Hematopoietic multipotent progenitor cell treated with erythropoietin and hydrocortisone succinate and interleukin-3 and kit ligand, for 6 days (in vitro differentiated cells): Measurements from ENCODE around the gene RAPGEF3.

ENCODE experiments used
- DNase-seq: peaks from one replicate; pipeline ENCODE4 v3.0.0-alpha.2; 2015

RAPGEF3 gene

DNA sequence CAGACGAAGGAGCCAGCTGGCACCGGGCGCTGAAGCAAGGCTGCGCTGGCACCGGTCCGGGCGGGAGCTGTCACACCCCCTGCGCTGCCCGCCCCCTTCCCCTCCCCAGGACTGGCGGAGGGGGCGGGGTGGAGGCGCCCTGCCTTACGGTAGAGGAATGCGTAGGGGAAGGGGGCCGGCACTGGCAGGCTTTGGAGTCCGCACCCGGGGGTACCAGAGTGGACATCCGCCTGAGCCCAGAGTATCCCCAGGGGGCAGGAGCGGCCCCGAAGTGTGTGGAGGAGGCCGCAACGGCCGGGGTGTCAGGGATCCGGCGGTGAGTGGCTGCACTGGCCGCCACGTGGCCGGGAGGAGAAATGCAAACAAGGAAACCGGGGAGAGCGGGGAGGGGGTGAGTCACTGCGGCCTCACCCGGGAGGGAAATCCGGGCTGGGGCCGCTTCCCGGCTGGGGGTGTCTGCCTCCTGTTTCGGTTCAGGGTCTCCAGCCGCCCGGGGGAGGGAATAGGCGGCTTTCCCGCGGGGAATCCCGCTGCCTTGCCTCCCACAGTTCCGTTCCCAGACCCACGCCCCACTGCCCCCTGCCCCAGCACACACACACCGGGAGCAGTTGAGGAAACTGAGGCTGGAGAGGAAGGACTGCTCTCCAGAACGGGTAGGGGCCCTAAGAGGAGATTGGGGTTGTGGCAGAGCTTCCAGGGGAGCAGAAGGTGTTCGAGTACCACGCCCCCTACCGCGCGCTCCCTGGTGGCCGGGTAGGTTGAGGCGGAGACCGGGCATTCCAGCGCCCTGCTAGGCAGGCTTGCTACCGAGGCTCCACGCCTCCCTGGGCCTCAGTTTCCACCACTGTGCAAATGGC is at the start of gene RAPGEF3:
Gene RAPGEF3, minus strand, starts transcription at position 47 of the 857 bp plus-strand sequence. CDS start 324 bp downstream, outside the sequence.
- DNase-seq, result peak; percentile 85

DNA sequence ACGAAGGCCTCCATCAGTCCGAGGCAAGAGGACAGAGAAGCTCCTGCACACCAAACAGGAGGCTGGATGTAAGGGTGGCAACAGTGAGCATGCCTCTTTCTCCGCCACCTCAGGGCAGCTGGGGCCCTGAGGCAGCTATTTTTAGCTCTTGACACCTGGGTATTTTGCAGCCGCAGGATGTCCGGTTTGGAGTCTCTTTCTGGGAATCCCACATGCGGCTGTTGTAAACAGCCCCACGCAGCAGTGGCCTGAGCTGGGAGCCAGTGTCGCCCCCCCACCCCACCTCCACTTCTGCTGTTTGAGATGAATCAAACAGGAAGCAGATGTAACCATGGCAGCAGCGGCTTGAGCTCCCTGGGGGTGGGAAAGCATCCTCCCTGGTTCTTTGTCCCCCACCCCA is 49.4 kb upstream of the RAPGEF3 start:
- DNase-seq, result no peak

- peak; percentile 49 for DNase-seq
These were observed 48.7 kb upstream of the RAPGEF3 start for GRCh38 chr12:47807338-47807737.

GRCh38 chr12:47805417-47805816 is 46.7 kb upstream of the RAPGEF3 start:
- peak; percentile 1 for DNase-seq

GRCh38 chr12:47804171-47804570 is 45.5 kb upstream of the RAPGEF3 start:
- DNase-seq, result peak; percentile 3

DNA sequence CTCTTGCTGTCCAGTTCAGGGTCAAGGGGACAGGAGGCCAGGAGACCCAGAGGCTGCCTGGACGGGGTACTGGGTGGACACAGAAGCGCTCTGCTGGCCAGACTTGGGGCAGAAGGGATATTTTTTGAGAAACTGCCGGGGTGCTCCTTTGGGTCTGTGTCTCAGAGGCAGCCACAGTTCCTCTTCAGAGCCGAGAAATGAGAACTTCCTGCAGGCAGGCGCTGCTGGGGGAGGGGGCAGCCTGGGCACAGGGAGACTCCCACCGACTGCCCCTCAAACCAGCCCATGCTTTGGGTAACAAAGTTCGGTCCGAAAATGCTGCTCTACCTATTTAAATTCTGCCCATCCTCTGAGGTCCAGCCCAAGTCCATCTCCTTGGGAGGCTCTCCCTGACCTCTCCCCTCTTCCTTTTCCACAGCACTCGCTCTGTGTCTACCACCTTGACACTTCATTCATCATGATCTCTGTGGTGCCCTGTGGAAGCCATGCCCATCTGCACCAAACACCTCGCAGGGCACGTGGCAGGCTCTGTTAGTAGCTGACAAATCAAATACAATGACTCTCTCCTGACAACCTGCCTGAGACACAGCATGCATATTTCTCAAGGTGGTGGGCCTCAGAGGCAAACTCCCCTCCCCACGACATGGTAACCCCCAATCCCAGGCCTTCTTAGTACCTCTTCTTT is 44.7 kb upstream of the RAPGEF3 start:
- peak; percentile 27 for DNase-seq

DNA sequence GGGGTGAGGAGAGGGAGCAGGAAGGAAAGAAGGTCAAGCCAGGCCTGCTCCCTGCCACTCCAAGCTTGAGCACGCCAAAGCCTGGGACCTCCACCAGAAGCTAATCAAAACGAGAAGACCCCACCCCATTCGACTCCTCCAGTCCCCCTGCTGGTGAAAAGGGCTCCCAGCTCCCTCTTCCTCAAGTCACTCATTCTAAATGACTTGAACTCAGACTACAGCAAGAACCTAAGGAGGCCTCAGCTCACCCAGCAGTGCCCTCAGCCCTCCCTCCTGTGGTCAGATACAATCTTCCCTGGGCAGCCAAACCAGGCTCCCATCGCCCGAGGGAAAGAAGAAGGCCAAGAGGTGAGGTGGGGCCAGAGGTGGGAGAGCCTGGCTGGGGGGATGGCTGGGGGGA is 43.6 kb upstream of the RAPGEF3 start:
- peak; percentile 69 for DNase-seq

DNA sequence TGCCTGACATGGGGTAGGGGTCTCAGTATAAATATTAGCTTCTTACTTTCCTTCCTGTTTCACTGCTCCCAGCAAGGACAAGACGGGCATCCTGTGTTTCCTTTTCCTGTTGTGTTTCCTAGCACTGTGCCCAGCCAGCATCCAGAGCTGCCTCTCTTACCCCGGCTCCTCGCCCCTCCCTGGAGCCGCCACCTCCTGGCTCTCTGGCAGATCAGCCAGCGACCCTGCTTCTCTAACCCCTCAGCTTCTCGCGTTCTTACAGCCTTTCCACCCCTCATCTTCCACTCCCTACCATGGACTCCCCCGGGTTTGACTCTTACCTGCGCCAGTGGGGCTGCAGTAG is 43.2 kb upstream of the RAPGEF3 start:
- DNase-seq, result peak; percentile 2

- no peak for DNase-seq
These were observed 42.7 kb upstream of the RAPGEF3 start for GRCh38 chr12:47801170-47801903.

- DNase-seq, result no peak
These were observed 41.9 kb upstream of the RAPGEF3 start for GRCh38 chr12:47800582-47800981.

DNA sequence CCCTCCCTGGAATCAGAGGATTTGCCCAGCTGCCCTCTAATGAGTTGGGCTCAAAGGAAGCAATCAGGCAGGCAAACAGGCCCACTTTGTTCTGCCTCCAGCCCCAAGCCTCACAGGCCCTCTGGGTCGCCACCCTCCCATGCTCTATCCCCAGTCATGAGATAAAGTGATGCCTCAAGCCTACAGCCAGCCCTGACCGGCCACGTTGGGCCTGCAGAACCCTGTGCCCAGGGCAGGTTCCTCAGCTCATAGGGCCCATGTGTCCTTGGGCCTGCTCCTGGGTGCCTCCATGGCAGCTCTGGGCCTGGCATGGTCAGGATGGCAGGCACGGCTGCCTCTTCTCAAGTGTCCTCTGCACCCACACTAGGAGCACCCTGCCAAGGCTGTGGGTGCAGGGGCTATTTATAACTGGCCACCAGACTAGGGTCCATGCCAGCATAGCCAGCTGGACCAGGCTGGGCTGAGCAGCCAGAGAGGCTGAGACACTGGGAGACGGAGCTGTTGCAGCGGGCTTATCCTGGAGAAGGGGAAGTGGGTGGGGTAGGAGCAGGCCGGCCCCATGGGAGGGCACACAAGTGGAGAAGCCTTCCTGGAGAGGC is 40.8 kb upstream of the RAPGEF3 start:
- no peak for DNase-seq

DNA sequence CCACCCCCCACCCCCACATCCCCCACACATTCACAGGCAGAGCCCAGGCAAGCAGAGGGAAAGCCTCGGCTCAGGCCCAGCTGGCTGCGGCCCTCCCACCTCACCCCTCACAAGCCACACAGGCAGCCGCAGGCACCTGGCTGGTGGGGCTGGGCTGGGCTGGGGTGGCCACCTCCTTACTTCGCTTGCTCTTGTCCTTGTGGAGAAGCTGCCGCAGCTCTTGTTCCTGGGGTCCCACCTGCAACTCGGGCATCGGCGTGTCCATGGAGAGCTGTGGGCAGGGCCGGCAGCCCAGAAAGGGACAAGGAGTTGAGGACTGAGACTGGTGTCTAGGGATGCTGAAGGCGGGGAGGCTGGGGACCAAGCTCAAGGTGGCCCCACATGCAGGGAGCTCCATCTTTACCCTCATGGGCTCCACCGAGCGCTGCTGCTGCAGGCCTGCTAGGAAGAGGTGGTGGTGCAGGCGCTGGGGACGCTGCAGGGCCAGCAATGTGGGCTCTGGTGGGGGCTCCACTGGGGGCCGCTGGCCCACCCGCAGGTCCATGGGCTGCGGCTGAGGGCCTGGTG is 39.8 kb upstream of the RAPGEF3 start:
- DNase-seq, result no peak

- DNase-seq, result peak; percentile 60
These were observed 38.8 kb upstream of the RAPGEF3 start for GRCh38 chr12:47797441-47797840.

DNA sequence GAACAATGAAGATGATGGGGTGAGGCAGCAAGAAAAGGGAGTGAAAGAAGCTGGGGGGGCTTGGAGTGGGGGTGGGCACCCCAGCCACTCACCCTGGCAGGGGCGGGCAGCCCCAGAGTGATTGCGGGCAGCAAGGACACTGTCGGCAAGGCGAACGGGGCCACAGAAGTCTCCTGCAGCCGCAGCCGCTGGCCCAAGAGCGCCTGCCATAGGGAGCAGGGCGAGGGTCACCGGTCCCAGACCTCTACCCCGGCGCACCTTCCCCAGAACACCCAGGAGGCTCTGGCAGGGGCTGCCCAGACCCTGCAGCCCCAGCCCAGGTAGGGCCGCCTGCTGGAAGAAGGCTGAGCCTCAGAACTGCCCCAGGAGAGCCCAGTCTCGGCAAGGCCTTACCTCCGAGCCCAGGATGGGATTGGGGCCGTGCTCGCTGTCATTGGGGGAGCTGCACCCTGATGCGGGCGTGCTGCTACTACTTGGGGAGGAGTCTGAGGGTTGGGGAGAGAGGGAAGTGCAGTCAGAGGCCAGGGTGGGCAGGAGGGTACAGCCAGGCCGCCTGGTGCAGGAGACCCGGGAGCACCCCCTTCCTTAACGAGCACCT is 37.2 kb upstream of the RAPGEF3 start:
- no peak for DNase-seq

GRCh38 chr12:47795121-47795813 is 36.6 kb upstream of the RAPGEF3 start:
- DNase-seq, result no peak

- DNase-seq, result no peak
These were observed 36.0 kb upstream of the RAPGEF3 start for GRCh38 chr12:47794679-47795078.

DNA sequence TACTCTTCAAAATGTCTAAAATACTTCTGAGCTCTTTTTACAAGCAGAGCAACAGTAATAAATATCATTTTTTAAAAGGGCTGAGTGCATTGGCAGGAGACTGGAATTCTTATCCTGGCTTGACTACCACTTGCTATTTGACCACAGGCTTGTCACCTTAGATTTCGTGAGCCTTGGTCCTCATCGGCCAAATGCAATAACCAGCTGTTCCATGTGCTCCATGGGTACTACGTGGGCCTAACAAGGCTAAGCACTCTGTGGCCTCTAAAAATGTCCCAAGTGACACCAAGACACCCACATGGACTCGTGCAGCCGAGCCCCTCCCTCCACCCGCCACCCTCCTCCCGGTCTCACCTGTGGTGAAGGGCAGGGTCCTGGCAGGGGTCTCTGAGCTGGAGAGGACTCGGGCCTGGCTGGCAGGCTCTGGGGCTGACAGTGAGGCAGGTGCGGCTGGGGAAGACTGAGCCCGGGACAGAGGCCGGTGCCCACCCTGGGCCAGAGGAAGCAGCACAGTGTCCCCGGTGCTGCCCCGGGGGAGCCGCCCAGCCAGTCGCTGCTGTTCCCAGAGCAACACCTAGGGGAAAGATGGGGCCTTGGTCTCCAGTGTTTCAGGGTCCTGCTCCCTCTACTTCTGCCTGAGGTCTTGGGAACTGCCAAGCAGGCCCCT is 34.5 kb upstream of the RAPGEF3 start:
- DNase-seq, result no peak

DNA sequence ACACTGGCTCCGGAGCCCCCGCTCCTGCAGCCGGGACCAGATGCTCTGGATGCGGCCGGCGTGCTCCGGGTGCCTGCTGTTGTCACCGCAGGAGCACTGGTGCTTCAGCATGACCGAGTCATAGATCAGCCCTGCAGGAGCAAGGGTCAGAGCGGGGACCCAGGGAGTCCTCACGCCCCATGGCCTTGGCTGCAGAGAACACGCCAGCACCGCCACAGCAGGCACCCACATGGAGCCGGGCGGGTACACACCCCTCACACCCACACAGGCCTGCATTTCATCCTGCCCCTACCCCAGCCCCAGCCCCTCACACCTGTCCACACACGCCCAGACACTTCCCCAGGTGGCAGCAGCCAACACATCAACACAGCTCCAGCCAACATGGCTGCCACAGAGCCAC is 33.2 kb upstream of the RAPGEF3 start:
- no peak for DNase-seq

DNA sequence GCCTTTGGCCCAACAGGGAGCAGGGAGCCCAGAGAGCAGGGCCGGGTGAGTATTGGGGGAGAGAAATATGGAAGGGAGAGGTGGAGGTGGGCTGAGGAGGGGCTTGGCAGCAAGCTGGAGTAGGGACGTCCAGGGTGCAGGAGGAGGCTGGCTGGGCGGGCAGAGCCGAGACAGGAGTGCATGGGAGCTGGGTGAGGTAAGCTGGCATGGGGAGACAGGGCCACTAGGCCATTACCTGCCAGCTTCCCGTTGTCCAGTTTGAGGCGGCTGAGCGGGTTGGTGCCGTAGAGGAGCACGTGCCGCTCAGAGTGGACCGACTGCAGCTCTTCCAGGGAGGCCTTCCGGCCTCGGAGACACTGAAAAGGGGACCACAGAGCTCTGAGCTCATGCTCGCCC is 32.7 kb upstream of the RAPGEF3 start:
- no peak for DNase-seq

DNA sequence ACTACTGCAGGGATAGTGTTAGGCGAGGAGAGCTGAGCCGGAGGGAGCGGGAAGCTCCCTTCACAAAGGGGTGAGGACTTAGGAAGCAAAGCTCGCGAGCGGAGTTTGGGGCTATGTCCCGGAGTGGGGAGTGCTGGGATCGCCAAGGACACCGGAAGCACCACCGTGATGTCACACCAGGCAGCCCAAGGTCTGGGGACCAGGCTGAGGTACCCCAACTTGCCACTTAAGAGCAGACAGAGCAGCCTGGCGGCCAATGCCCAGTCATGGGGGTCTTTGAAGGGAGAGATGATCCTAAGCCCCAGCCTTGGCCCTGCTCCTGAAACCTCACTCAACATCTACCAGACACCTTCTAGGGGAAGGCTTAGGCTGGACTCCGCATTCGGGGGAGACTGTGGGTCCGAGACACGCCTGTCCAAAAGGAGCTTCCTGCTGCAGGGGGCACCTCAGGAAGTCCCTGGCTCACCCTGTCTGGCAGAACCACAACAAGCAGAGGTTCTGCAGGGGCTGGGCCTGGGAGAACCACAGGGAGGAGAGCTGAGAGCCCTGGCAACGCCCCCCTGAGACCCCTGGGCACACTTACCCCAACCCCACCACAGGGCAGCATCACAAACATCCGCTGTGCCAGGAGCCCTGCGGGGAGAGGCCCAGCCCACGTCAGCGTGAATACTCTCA is 32.1 kb upstream of the RAPGEF3 start:
- DNase-seq, result no peak
